HEK293 (cell line): ENCODE data around the gene TEX261.
"Not testable (repeated sequence)": the region's sequence is repeated elsewhere in the genome, so short reads cannot be mapped to it uniquely, and the experiment has no call there.

Source experiments
- CTCF ChIA-PET: fragments of 350-600 bp; formaldehyde crosslinking; extraction: SDS; loops from one replicate; lab custom pipeline; 2021; ENCODE audit warnings: antibody characterized with exemption; lab: Yijun Ruan, JAX
- POLR2A ChIA-PET: fragments of 300-600 bp; formaldehyde crosslinking; extraction: SDS; loops from one replicate; lab custom pipeline; 2020; ENCODE audit warnings: antibody characterized with exemption, inconsistent platforms; lab: Yijun Ruan, JAX
- H3K27ac ChIP-seq: fragments of 200-500 bp; sonication (Bioruptor generic); 2 replicates; pipeline ENCODE4 v1.5.1; 2014; ENCODE audit warnings: low read depth, low read length, control low read depth, inconsistent platforms; ENCODE audit errors: extremely low read depth
- H3K36me3 ChIP-seq, 2 experiments: fragments of 200-500 bp in 1 of 2; sonication (Bioruptor generic) in 1 of 2; 1 replicate in 1 of 2; 2 replicates in 1 of 2; pipeline ENCODE4 v1.5.1; 2014 to 2017; ENCODE audit warnings: inconsistent platforms in 2 of 2, low read length in 2 of 2; ENCODE audit not compliant: control insufficient read depth in 2 of 2, insufficient read depth in 1 of 2
- H3K4me1 ChIP-seq: fragments of 200-500 bp; sonication (Bioruptor generic); 2 replicates; pipeline ENCODE4 v1.5.1; 2014; ENCODE audit warnings: mild to moderate bottlenecking, low read length, inconsistent platforms; ENCODE audit not compliant: control insufficient read depth, insufficient read depth
- H3K4me3 ChIP-seq: 2 replicates; pipeline ENCODE4 v1.5.1; 2011; ENCODE audit warnings: low read depth, mild to moderate bottlenecking, control low read depth, low read length, moderate library complexity
- H3K9me3 ChIP-seq: fragments of 200-500 bp; sonication (Bioruptor generic); 2 replicates; pipeline ENCODE4 v1.5.1; 2014; ENCODE audit warnings: low read depth, low read length, inconsistent platforms; ENCODE audit not compliant: control insufficient read depth, insufficient read depth
- BCL11A ChIP-seq: fragments of 450-650 bp; formaldehyde crosslinking; IDR thresholded peaks from 2 replicates; pipeline ENCODE4 v1.5.1; 2016; ENCODE audit warnings: low read depth, missing biosample characterization, missing genetic modification characterization
- KLF9 ChIP-seq: fragments of 450-650 bp; formaldehyde crosslinking; IDR thresholded peaks from 2 replicates; pipeline ENCODE4 v1.5.1; 2016; ENCODE audit warnings: missing biosample characterization, missing genetic modification characterization, low read depth
- SCRT1 ChIP-seq: fragments of 450-650 bp; formaldehyde crosslinking; IDR thresholded peaks from 2 replicates; pipeline ENCODE4 v1.5.1; 2016; ENCODE audit warnings: missing biosample characterization, missing genetic modification characterization, borderline replicate concordance
- SP3 ChIP-seq: fragments of 450-650 bp; formaldehyde crosslinking; IDR thresholded peaks from 2 replicates; pipeline ENCODE4 v1.5.1; 2016; ENCODE audit warnings: missing biosample characterization, missing genetic modification characterization
- ZBTB20 ChIP-seq: fragments of 450-650 bp; formaldehyde crosslinking; IDR thresholded peaks from 2 replicates; pipeline ENCODE4 v1.5.1; 2016; ENCODE audit warnings: missing biosample characterization, missing genetic modification characterization
- ZBTB21 ChIP-seq: fragments of 450-650 bp; formaldehyde crosslinking; IDR thresholded peaks from 2 replicates; pipeline ENCODE4 v1.5.1; 2017; ENCODE audit warnings: missing biosample characterization, missing genetic modification characterization
- ZBTB8A ChIP-seq: fragments of 450-650 bp; formaldehyde crosslinking; IDR thresholded peaks from 2 replicates; pipeline ENCODE4 v1.5.1; 2016; ENCODE audit warnings: missing biosample characterization, missing genetic modification characterization
- ZFP3 ChIP-seq: fragments of 450-650 bp; formaldehyde crosslinking; IDR thresholded peaks from 2 replicates; pipeline ENCODE4 v1.5.1; 2016; ENCODE audit warnings: low read depth, missing biosample characterization, missing genetic modification characterization
- ZIC2 ChIP-seq: fragments of 450-650 bp; formaldehyde crosslinking; IDR thresholded peaks from 2 replicates; pipeline ENCODE4 v1.5.1; 2016; ENCODE audit warnings: missing biosample characterization, missing genetic modification characterization
- ZNF121 ChIP-seq: fragments of 450-650 bp; formaldehyde crosslinking; IDR thresholded peaks from 2 replicates; pipeline ENCODE4 v1.5.1; 2016; ENCODE audit warnings: missing biosample characterization, missing genetic modification characterization
- ZNF146 ChIP-seq: fragments of 450-650 bp; formaldehyde crosslinking; IDR thresholded peaks from 2 replicates; pipeline ENCODE4 v1.5.1; 2016; ENCODE audit warnings: missing biosample characterization, missing genetic modification characterization
- ZNF169 ChIP-seq: fragments of 450-650 bp; formaldehyde crosslinking; IDR thresholded peaks from 2 replicates; pipeline ENCODE4 v1.5.1; 2016; ENCODE audit warnings: missing biosample characterization, missing genetic modification characterization
- ZNF175 ChIP-seq: fragments of 450-650 bp; formaldehyde crosslinking; IDR thresholded peaks from 2 replicates; pipeline ENCODE4 v1.5.1; 2016; ENCODE audit warnings: missing biosample characterization, missing genetic modification characterization
- ZNF214 ChIP-seq: fragments of 450-650 bp; formaldehyde crosslinking; IDR thresholded peaks from 2 replicates; pipeline ENCODE4 v1.5.1; 2017; ENCODE audit warnings: missing biosample characterization, mild to moderate bottlenecking, missing genetic modification characterization, borderline replicate concordance
- ZNF292 ChIP-seq: fragments of 450-650 bp; formaldehyde crosslinking; IDR thresholded peaks from 2 replicates; pipeline ENCODE4 v1.5.1; 2016; ENCODE audit warnings: low read depth, missing biosample characterization, missing genetic modification characterization, borderline replicate concordance
- ZNF549 ChIP-seq: fragments of 450-650 bp; IDR thresholded peaks from 2 replicates; pipeline ENCODE4 v1.5.1; 2018; ENCODE audit warnings: missing biosample characterization, missing genetic modification characterization, mild to moderate bottlenecking, inconsistent platforms, moderate library complexity
- ZNF707 ChIP-seq: fragments of 450-650 bp; formaldehyde crosslinking; IDR thresholded peaks from 2 replicates; pipeline ENCODE4 v1.5.1; 2016; ENCODE audit warnings: missing biosample characterization, missing genetic modification characterization
- ZNF76 ChIP-seq: fragments of 450-650 bp; formaldehyde crosslinking; IDR thresholded peaks from 2 replicates; pipeline ENCODE4; 2016; ENCODE audit warnings: low read depth, missing biosample characterization, missing genetic modification characterization, borderline replicate concordance
- TF ChIP-seq, protein P1 (sequence below): fragments of 450-650 bp; formaldehyde crosslinking; IDR thresholded peaks from 2 replicates; pipeline ENCODE4 v1.5.1; 2016; ENCODE audit warnings: missing biosample characterization, missing genetic modification characterization
- TF ChIP-seq, protein P2 (sequence below): fragments of 450-650 bp; formaldehyde crosslinking; conservative IDR thresholded peaks from 2 replicates; pipeline ENCODE4 v1.5.1; 2016; ENCODE audit warnings: low read depth, missing biosample characterization, missing genetic modification characterization
- TF ChIP-seq, protein P3 (sequence below): fragments of 450-650 bp; formaldehyde crosslinking; IDR thresholded peaks from 2 replicates; pipeline ENCODE4 v1.5.1; 2016; ENCODE audit warnings: missing biosample characterization, missing genetic modification characterization
- TF ChIP-seq, protein P4 (sequence below): fragments of 450-650 bp; formaldehyde crosslinking; IDR thresholded peaks from 2 replicates; pipeline ENCODE4 v1.5.1; 2016; ENCODE audit warnings: missing biosample characterization, missing genetic modification characterization

TEX261 gene

DNA sequence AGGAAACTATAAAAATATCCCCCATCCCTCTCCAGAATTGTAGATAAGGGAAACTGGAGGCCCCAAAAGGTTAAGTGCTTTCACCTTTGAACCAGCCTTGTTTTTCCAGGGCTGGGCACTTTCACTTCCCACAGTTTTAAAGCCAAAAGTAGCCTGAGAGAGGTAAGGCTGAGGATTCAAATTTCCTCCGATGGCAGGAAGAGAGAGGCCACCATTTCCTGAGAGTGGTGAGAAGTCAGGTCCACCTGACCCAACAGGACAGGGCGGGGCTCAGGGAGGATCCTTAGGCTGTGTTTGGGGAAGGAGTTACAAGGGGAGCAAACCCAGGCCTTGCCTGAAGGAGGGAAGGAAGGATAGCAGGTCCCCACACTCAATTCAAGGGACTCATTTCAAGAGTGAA is 4.7 kb upstream of the TEX261 start:
- CTCF ChIA-PET = interaction anchor here (0.6 to 0.7 kb wide), 2 partner anchors 36 to 132 kb away, joined by 3 to 4 read pairs; no protein-coding TSS in a partner anchor
- TF ChIP-seq ZFP3 = no peak
- TF ChIP-seq, protein P1, sequence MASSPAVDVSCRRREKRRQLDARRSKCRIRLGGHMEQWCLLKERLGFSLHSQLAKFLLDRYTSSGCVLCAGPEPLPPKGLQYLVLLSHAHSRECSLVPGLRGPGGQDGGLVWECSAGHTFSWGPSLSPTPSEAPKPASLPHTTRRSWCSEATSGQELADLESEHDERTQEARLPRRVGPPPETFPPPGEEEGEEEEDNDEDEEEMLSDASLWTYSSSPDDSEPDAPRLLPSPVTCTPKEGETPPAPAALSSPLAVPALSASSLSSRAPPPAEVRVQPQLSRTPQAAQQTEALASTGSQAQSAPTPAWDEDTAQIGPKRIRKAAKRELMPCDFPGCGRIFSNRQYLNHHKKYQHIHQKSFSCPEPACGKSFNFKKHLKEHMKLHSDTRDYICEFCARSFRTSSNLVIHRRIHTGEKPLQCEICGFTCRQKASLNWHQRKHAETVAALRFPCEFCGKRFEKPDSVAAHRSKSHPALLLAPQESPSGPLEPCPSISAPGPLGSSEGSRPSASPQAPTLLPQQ (tag by site-specific recombination) = no peak
- POLR2A ChIA-PET = no interaction called here
- no peaks in the 10 kb centered on the region for H3K36me3 ChIP-seq
- no peak overlapping the region for H3K27ac ChIP-seq
- no peak overlapping the region for H3K4me3 ChIP-seq
- H3K4me1 ChIP-seq = no peaks in the 10 kb centered on the region
- no peaks in the 10 kb centered on the region for H3K9me3 ChIP-seq

DNA sequence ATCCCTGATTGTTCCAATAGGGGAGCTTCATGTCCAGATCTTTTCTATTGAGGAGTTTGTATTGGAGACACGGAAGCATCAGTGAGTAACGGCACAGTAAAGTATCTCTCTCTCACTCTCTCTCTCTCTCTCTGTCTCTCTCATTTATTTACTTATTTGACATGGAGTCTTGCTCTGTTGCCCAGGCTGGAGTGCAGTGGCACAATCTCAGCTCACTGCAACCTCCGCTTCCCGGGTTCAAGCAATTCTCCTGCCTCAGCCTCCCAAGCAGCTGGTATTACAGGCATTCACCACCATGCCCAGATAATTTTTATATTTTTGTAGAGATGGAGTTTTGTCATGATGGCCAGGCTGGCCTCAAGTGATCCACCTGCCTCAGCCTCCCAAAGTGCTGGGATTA is 4.2 kb upstream of the TEX261 start:
- CTCF ChIA-PET = interaction anchor here (0.6 kb wide), 1 partner anchor 131 kb away, joined by 3 read pairs; no protein-coding TSS in a partner anchor
- H3K9me3 ChIP-seq, H3K4me1 ChIP-seq, H3K27ac ChIP-seq, POLR2A ChIA-PET, H3K4me3 ChIP-seq, H3K36me3 ChIP-seq: not testable (repeated sequence)
- TF ChIP-seq ZNF121 (tag by site-specific recombination) = 0 out of 2 replicates have a peak, but pooled peaks have one; percentile 11

DNA sequence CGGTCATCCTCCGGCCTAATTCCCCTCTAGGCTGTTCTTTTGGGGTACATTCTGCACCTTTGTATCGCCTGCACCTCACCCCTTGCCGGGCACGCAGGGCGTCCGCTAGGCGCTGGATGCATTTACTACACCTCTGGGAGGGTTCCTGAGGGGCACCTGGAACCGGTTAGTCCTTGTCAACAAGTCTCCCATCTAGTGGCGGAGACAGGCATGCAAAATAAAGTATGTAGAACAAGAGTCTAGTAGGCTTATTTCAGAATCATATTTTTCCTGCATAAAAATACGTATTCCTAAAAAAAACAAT is 705 bp upstream of the TEX261 start:
- ChIA-PET POLR2A (no interaction called here), CTCF (no interaction called here)
- no peaks in the 10 kb centered on the region for H3K9me3 ChIP-seq
- H3K36me3 ChIP-seq = peaks cover 0 to 20% of the 10 kb centered on the region in 2 experiments; a peak in 1 of 3 replicates
- H3K4me1 ChIP-seq = no peaks in the 10 kb centered on the region
- H3K27ac ChIP-seq = no peak overlapping the region; the same call in 1 of the 2 replicates
- H3K4me3 ChIP-seq = peak overlapping the region; percentile 51
- TF ChIP-seq ZBTB20 (tag by site-specific recombination) (peak; percentile 90), ZNF549 (no peak), ZNF121 (tag by site-specific recombination) (no peak), ZIC2 (tag by site-specific recombination) (no peak), ZNF214 (no peak), ZBTB21 (tag by site-specific recombination) (no peak), ZNF292 (tag by site-specific recombination) (no peak), ZNF169 (tag by site-specific recombination) (no peak), BCL11A (no peak), ZNF175 (tag by site-specific recombination) (no peak), ZBTB8A (tag by site-specific recombination) (peak; percentile 97), ZNF76 (no peak), SCRT1 (no peak), SP3 (tag by site-specific recombination) (no peak), ZNF146 (tag by site-specific recombination) (no peak), ZNF707 (tag by site-specific recombination) (no peak), KLF9 (tag by site-specific recombination) (no peak)
- TF ChIP-seq, protein P2, sequence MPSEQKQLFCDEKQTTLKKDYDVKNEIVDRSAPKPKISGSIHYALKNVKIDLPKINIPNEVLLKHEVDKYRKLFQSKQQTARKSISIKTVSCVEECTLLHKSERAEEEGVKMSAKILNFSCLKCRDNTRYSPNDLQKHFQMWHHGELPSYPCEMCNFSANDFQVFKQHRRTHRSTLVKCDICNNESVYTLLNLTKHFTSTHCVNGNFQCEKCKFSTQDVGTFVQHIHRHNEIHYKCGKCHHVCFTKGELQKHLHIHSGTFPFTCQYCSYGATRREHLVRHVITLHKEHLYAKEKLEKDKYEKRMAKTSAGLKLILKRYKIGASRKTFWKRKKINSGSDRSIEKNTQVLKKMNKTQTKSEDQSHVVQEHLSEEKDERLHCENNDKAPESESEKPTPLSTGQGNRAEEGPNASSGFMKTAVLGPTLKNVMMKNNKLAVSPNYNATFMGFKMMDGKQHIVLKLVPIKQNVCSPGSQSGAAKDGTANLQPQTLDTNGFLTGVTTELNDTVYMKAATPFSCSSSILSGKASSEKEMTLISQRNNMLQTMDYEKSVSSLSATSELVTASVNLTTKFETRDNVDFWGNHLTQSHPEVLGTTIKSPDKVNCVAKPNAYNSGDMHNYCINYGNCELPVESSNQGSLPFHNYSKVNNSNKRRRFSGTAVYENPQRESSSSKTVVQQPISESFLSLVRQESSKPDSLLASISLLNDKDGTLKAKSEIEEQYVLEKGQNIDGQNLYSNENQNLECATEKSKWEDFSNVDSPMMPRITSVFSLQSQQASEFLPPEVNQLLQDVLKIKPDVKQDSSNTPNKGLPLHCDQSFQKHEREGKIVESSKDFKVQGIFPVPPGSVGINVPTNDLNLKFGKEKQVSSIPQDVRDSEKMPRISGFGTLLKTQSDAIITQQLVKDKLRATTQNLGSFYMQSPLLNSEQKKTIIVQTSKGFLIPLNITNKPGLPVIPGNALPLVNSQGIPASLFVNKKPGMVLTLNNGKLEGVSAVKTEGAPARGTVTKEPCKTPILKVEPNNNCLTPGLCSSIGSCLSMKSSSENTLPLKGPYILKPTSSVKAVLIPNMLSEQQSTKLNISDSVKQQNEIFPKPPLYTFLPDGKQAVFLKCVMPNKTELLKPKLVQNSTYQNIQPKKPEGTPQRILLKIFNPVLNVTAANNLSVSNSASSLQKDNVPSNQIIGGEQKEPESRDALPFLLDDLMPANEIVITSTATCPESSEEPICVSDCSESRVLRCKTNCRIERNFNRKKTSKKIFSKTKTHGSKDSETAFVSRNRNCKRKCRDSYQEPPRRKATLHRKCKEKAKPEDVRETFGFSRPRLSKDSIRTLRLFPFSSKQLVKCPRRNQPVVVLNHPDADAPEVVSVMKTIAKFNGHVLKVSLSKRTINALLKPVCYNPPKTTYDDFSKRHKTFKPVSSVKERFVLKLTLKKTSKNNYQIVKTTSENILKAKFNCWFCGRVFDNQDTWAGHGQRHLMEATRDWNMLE (tag by site-specific recombination) = no peak
- TF ChIP-seq, protein P3, sequence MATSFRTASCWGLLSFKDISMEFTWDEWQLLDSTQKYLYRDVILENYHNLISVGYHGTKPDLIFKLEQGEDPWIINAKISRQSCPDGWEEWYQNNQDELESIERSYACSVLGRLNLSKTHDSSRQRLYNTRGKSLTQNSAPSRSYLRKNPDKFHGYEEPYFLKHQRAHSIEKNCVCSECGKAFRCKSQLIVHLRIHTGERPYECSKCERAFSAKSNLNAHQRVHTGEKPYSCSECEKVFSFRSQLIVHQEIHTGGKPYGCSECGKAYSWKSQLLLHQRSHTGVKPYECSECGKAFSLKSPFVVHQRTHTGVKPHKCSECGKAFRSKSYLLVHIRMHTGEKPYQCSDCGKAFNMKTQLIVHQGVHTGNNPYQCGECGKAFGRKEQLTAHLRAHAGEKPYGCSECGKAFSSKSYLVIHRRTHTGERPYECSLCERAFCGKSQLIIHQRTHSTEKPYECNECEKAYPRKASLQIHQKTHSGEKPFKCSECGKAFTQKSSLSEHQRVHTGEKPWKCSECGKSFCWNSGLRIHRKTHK (tag by site-specific recombination) = no peak
- TF ChIP-seq, protein P4, sequence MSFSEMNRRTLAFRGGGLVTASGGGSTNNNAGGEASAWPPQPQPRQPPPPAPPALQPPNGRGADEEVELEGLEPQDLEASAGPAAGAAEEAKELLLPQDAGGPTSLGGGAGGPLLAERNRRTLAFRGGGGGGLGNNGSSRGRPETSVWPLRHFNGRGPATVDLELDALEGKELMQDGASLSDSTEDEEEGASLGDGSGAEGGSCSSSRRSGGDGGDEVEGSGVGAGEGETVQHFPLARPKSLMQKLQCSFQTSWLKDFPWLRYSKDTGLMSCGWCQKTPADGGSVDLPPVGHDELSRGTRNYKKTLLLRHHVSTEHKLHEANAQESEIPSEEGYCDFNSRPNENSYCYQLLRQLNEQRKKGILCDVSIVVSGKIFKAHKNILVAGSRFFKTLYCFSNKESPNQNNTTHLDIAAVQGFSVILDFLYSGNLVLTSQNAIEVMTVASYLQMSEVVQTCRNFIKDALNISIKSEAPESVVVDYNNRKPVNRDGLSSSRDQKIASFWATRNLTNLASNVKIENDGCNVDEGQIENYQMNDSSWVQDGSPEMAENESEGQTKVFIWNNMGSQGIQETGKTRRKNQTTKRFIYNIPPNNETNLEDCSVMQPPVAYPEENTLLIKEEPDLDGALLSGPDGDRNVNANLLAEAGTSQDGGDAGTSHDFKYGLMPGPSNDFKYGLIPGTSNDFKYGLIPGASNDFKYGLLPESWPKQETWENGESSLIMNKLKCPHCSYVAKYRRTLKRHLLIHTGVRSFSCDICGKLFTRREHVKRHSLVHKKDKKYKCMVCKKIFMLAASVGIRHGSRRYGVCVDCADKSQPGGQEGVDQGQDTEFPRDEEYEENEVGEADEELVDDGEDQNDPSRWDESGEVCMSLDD (tag by site-specific recombination) = 0 out of 2 replicates have a peak, but pooled peaks have one; percentile 7
